MM.1S (cell line): ENCODE measurements around the gene ST6GALNAC1.

Source experiments
- DNase-seq: peaks from one replicate; pipeline ENCODE4 v3.0.0-alpha.2; 2015
- H2AFZ ChIP-seq: fragments of 300-600 bp; sonication (generic); 2 replicates; pipeline ENCODE4 v1.6.0; 2016; ENCODE audit warnings: antibody characterized with exemption, low read length
- H3F3A ChIP-seq: fragments of 300-600 bp; sonication (generic); 2 replicates; pipeline ENCODE4 v1.6.1; 2016; ENCODE audit warnings: mild to moderate bottlenecking, antibody characterized with exemption, low read length, moderate library complexity, mixed read lengths; ENCODE audit not compliant: insufficient read depth
- H3K27ac ChIP-seq: fragments of 300-600 bp; sonication (generic); 2 replicates; pipeline ENCODE4 v1.5.1; 2016; ENCODE audit warnings: mild to moderate bottlenecking, low read length
- H3K27me3 ChIP-seq: fragments of 300-600 bp; sonication (generic); replicated peaks from 2 replicates; pipeline ENCODE4 v1.6.0; 2016; ENCODE audit warnings: low read length; ENCODE audit not compliant: insufficient read depth
- H3K36me3 ChIP-seq: fragments of 300-600 bp; sonication (generic); replicated peaks from 2 replicates; pipeline ENCODE4 v1.6.1; 2016; ENCODE audit warnings: mild to moderate bottlenecking, low read length, mixed read lengths; ENCODE audit not compliant: insufficient read depth
- H3K4me1 ChIP-seq: fragments of 300-600 bp; sonication (generic); 2 replicates; pipeline ENCODE4 v1.6.1; 2016; ENCODE audit warnings: low read length, mixed read lengths
- H3K4me2 ChIP-seq: fragments of 300-600 bp; sonication (generic); 2 replicates; pipeline ENCODE4 v1.6.0; 2016; ENCODE audit warnings: low read depth, low read length
- H3K4me3 ChIP-seq: fragments of 300-600 bp; sonication (generic); 2 replicates; pipeline ENCODE4 v1.5.1; 2016; ENCODE audit warnings: low read length, mixed read lengths
- H3K79me2 ChIP-seq: fragments of 300-600 bp; sonication (generic); 2 replicates; pipeline ENCODE4 v1.6.1; 2016; ENCODE audit warnings: mixed run types, low read length, mixed read lengths
- H3K9ac ChIP-seq: fragments of 300-600 bp; sonication (generic); 2 replicates; pipeline ENCODE4 v1.6.1; 2016; ENCODE audit warnings: low read length, mixed read lengths
- H3K9me2 ChIP-seq: fragments of 300-600 bp; sonication (generic); replicated peaks from 2 replicates; pipeline ENCODE4 v1.6.1; 2016; ENCODE audit warnings: mild to moderate bottlenecking, low read length, mixed read lengths; ENCODE audit not compliant: insufficient read depth
- H3K9me3 ChIP-seq: fragments of 300-600 bp; sonication (generic); replicated peaks from 2 replicates; pipeline ENCODE4 v1.6.1; 2016; ENCODE audit warnings: mild to moderate bottlenecking, low read length, mixed read lengths; ENCODE audit not compliant: insufficient read depth
- H4K20me1 ChIP-seq: fragments of 300-600 bp; sonication (generic); 2 replicates; pipeline ENCODE4 v1.6.1; 2016; ENCODE audit warnings: mild to moderate bottlenecking, low read length, moderate library complexity, mixed read lengths; ENCODE audit not compliant: insufficient read depth
- CTCF ChIP-seq: fragments of 300-600 bp; sonication (generic); IDR thresholded peaks from 2 replicates; pipeline ENCODE4 v1.5.1; 2016; ENCODE audit warnings: antibody characterized with exemption, low read length, mixed read lengths
- EZH2 ChIP-seq: fragments of 300-600 bp; sonication (generic); optimal IDR thresholded peaks from 2 replicates; pipeline ENCODE3; 2017; ENCODE audit warnings: low read depth, mild to moderate bottlenecking, antibody characterized with exemption, low read length, mixed read lengths
- EZH2phosphoT487 ChIP-seq: fragments of 300-600 bp; sonication (generic); IDR thresholded peaks from 2 replicates; pipeline ENCODE4 v1.6.1; 2018; ENCODE audit warnings: antibody characterized with exemption, low read length

The ST6GALNAC1 gene

DNA sequence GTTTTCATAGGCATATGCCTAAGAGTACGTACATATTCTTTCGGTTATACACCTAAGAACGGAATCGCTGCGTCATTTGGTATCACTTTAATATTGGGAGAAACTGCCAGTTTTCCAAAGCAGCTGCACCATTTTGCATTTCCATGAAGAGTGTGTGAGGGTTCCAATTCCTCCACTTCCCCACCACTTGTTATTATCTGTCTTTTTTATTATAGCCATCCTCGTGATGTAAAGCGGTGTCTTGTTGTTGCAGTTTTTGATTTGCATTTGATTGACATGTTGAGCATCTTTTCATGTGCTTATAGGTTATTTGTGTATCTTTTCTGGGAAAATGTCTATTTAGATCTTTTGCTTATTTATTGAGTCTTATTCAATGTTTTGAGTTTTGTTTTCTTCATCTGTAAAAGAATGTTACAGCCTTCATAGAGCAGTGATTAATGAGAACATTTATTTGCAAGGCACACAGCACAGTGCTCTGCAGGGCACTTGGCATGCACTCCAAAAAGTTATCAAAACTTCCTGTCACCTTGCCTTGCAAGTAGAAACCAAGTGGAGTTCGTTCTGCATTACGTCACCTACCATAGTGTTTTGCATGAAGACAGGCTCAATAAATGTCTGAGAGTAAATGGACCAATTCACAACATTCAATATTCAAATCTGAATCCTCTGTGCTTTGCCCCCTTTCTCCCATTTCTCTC, 26.6 kb upstream of the ST6GALNAC1 start:
- DNase-seq: no peak
- Histone ChIP-seq H4K20me1 (no peaks in the 10 kb centered on the region), H3K27ac (no peak overlapping the region), H3K9me2 (no peaks in the 10 kb centered on the region), H3K27me3 (peaks cover 6% of the 10 kb centered on the region; the same call in 1 of the 2 replicates), H3K4me2 (no peak overlapping the region), H3K4me3 (no peak overlapping the region), H3K79me2 (no peaks in the 10 kb centered on the region), H3F3A (peaks cover 7% of the 10 kb centered on the region; the same call in 1 of the 2 replicates), H3K9me3 (no peaks in the 10 kb centered on the region), H3K4me1 (peaks cover 6% of the 10 kb centered on the region), H3K9ac (no peak overlapping the region), H3K36me3 (no peaks in the 10 kb centered on the region), H2AFZ (no peak overlapping the region; the same call in 1 of the 2 replicates)
- TF ChIP-seq CTCF (no peak), EZH2phosphoT487 (no peak), EZH2 (no peak)

- Histone ChIP-seq H3K9me2 (no peaks in the 10 kb centered on the region), H2AFZ (no peak overlapping the region), H3F3A (peaks cover 7% of the 10 kb centered on the region; the same call in 1 of the 2 replicates), H3K27ac (no peak overlapping the region), H3K9ac (no peak overlapping the region), H3K79me2 (no peaks in the 10 kb centered on the region), H3K4me1 (peaks cover 6% of the 10 kb centered on the region), H3K9me3 (no peaks in the 10 kb centered on the region), H4K20me1 (no peaks in the 10 kb centered on the region), H3K36me3 (no peaks in the 10 kb centered on the region), H3K27me3 (peaks cover 6% of the 10 kb centered on the region; the same call in 1 of the 2 replicates), H3K4me3 (no peak overlapping the region), H3K4me2 (no peak overlapping the region)
- TF ChIP-seq CTCF (no peak), EZH2phosphoT487 (no peak), EZH2 (no peak)
- no peak for DNase-seq
These were observed 24.4 kb upstream of the ST6GALNAC1 start for GRCh38 chr17:76667786-76668453.

DNA sequence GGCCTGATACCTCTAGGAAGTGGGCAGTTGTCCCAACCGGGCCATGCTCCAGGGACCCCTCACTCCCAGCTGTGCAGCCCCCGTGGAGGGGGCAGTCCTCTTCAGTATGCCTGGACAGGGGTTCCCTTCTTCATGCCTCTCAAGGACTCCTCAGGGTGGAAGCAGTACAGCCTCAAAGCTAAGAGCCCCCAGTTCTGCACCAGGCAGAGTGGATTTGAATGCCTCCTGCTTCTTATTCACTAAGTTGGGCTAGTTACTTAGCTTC, 23.9 kb upstream of the ST6GALNAC1 start:
- H3K4me2 ChIP-seq: no peak overlapping the region
- no peaks in the 10 kb centered on the region for H3K79me2 ChIP-seq
- H3K9ac ChIP-seq: no peak overlapping the region
- peaks cover 6% of the 10 kb centered on the region for H3K4me1 ChIP-seq
- no peak overlapping the region for H3K4me3 ChIP-seq
- peaks cover 6% of the 10 kb centered on the region; the same call in 1 of the 2 replicates for H3K27me3 ChIP-seq
- H3K9me3 ChIP-seq: no peaks in the 10 kb centered on the region
- DNase-seq: no peak
- H3K9me2 ChIP-seq: no peaks in the 10 kb centered on the region
- H3K27ac ChIP-seq: no peak overlapping the region
- TF ChIP-seq CTCF (no peak), EZH2phosphoT487 (no peak), EZH2 (no peak)
- H3F3A ChIP-seq: peaks cover 6% of the 10 kb centered on the region; the same call in 1 of the 2 replicates
- no peaks in the 10 kb centered on the region for H4K20me1 ChIP-seq
- no peak overlapping the region for H2AFZ ChIP-seq
- no peaks in the 10 kb centered on the region for H3K36me3 ChIP-seq
